NCI-H2196 treated with DMSO at 0.1 percent for 48 hours (cell line): ENCODE measurements around the gene VGLL1.

Experiments used
- DNase-seq: peaks from one replicate; lab custom pipeline; 2025; ENCODE audit not compliant: unreplicated experiment; lab: John Stamatoyannopoulos, UW

VGLL1 gene

GRCh38 chrX:136551410-136551809 lies 19.4 kb downstream of the VGLL1 start:
- DNase-seq: no peak

- no peak for DNase-seq
Measured at GRCh38 chrX:136555694-136556093, 23.7 kb downstream of the VGLL1 start.

- no peak for DNase-seq
Measured at GRCh38 chrX:136572030-136572429, 40.0 kb downstream of the VGLL1 start.

GRCh38 chrX:136574548-136574947 lies 42.5 kb downstream of the VGLL1 start:
- DNase-seq: no peak

GRCh38 chrX:136577552-136577951 lies 45.5 kb downstream of the VGLL1 start:
- DNase-seq: peak; percentile 7

GRCh38 chrX:136580316-136580715 lies 48.3 kb downstream of the VGLL1 start:
- no peak for DNase-seq

- no peak for DNase-seq
Measured at GRCh38 chrX:136582624-136583023, 50.6 kb downstream of the VGLL1 start.

GRCh38 chrX:136584545-136584944 lies 52.5 kb downstream of the VGLL1 start:
- DNase-seq: no peak

GRCh38 chrX:136585262-136585661 lies 53.2 kb downstream of the VGLL1 start:
- no peak for DNase-seq

GRCh38 chrX:136585960-136586359 lies 53.9 kb downstream of the VGLL1 start:
- no peak for DNase-seq

- no peak for DNase-seq
Measured at GRCh38 chrX:136586386-136586785, 54.4 kb downstream of the VGLL1 start.

GRCh38 chrX:136587532-136587931 lies 55.5 kb downstream of the VGLL1 start:
- no peak for DNase-seq

GRCh38 chrX:136588036-136588435 lies 56.0 kb downstream of the VGLL1 start:
- DNase-seq: no peak

GRCh38 chrX:136589966-136590365 lies 58.0 kb downstream of the VGLL1 start:
- no peak for DNase-seq

- DNase-seq: no peak
Measured at GRCh38 chrX:136597356-136597755, 65.3 kb downstream of the VGLL1 start.

- no peak for DNase-seq
Measured at GRCh38 chrX:136597954-136598353, 65.9 kb downstream of the VGLL1 start.

- DNase-seq: no peak
Measured at GRCh38 chrX:136598631-136599030, 66.6 kb downstream of the VGLL1 start.

GRCh38 chrX:136600059-136600458 lies 68.0 kb downstream of the VGLL1 start:
- no peak for DNase-seq
